ENCODE results near the gene DLL4. TPM values are rescaled to one million over a fixed set of nuclear protein-coding genes. Genes with fewer than 3 reads are reported as not detected.

DLL4 gene
- total and polyA plus RNA-seq, 10 of the 15 experiments (the other 5 are each of a cell fraction or from before 2014, with no cell fraction given), result 0.04 to 0.16 (median 0.09) TPM; not detected in 6

DNA sequence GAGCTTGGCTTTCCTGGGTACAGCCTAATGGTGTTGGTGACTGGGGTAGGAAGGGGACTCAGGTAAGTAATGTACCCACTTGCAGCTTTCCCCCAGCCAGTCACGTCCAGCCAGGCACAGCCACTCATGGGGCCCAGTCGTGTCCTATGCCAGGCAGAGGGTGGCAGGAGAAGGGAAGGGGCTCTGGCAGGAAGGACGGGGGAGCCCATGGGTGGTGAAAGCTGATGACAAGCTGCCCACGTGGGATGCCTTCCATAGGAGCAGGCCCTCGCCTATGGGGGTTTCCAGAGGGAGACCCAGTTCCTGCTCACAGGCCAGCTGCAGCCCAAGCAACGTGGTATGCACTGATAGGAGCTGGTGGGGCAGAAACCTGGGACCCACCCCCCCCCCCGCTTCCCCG is 34.9 kb downstream of the DLL4 start:
- CTCF ChIA-PET, result interaction anchor here (0.8 to 2.6 kb wide), 6 partner anchors 8 to 106 kb away, joined by 3 to 10 read pairs (median 4); partner anchors contain the start of gene CHAC1
- DNase-seq (ENCODE audit: low read depth, low spot score) (no peak), FAIRE-seq (no peak), ATAC-seq (peak; percentile 33; the same call in 1 of the 3 replicates)
- POLR2A ChIA-PET, result no interaction called here
- Histone ChIP-seq H3K27me3 (replicated peaks in 1 of 2; ENCODE audit: control insufficient read depth in 2 of 2, insufficient read depth in 2 of 2, low read length in 1 of 2) (no peaks in the 10 kb centered on the region; a peak in 1 of 4 replicates), H3K9me3 (replicated peaks; ENCODE audit: control insufficient read depth, insufficient read depth, low read length) (no peaks in the 10 kb centered on the region), H3K9ac (ENCODE audit: control insufficient read depth, insufficient read depth, low read length) (no peak overlapping the region), H2AFZ (ENCODE audit: control insufficient read depth, low read depth, low read length) (no peak overlapping the region; the same call in 1 of the 2 replicates), H3K36me3 (ENCODE audit: control insufficient read depth in 2 of 2, insufficient read depth in 2 of 2, low read length in 1 of 2) (no peaks in the 10 kb centered on the region), H3K79me2 (ENCODE audit: control insufficient read depth, insufficient read depth, low read length) (no peaks in the 10 kb centered on the region), H3K27ac (ENCODE audit: control insufficient read depth, insufficient read depth) (no peak overlapping the region), H3K4me1 (ENCODE audit: control insufficient read depth, insufficient read depth, low read length) (no peaks in the 10 kb centered on the region), H4K20me1 (ENCODE audit: control insufficient read depth, insufficient read depth) (no peaks in the 10 kb centered on the region), H3K4me3 (no peak overlapping the region), H3K4me2 (ENCODE audit: control insufficient read depth, insufficient read depth) (no peak overlapping the region)
- TF ChIP-seq GABPA (IDR thresholded peaks at IDR 0.05; ENCODE audit: low read depth) (no peak), RFX5 (IDR thresholded peaks at IDR 0.05; ENCODE audit: low read depth, low read length) (no peak), EGR1 (IDR thresholded peaks at IDR 0.05; ENCODE audit: borderline replicate concordance in 1 of 2, low read depth in 2 of 2, low read length in 2 of 2) (no peak)
- SMC1A ChIA-PET (ENCODE audit: uncharacterized antibody, unreplicated experiment), result interaction anchor here (0.7 to 1.4 kb wide), 5 partner anchors 11 to 40 kb away, joined by 3 to 6 read pairs (median 3); no protein-coding TSS in a partner anchor
- in situ Hi-C loops (cut with MboI) (no loop called here), intact Hi-C loops (cut with micrococcal nuclease; ENCODE audit: unreplicated experiment) (no loop called here)
- 17% methylated on average over 8 of the region's 8 CpGs for WGBS (ENCODE audit: insufficient coverage, insufficient replicate concordance, low lambda C conversion rate, missing lambda C conversion rate)
- RAD21 ChIA-PET (ENCODE audit: unreplicated experiment), result no interaction called here
- BruUV-seq (replicated peaks), result no TSS peak

DNA sequence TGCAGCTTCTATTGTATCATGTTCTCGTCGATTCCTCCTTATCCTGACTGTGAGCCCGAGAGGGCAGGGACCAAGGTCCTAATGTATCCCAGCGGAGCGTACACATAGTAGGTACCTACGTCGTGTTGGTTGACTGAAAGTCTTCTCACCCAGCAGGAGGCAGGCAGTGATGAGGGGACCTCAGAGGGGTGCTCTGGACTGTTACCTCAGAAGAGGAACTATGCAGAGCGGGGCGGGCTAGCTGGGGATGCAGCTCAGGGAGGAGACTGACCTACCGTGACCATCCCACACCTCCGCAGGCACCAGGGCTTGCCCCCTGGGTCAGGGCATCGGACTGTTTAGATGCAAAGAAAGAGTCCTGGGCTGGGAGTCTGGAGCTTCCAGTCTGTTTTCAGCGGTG is 35.5 kb downstream of the DLL4 start:
- intact Hi-C loops (cut with micrococcal nuclease; ENCODE audit: unreplicated experiment) (no loop called here), in situ Hi-C loops (cut with MboI) (no loop called here)
- ChIA-PET RAD21 (ENCODE audit: unreplicated experiment) (no interaction called here), POLR2A (interaction anchor here (0.6 kb wide), 1 partner anchor 424 kb away, joined by 3 read pairs; no protein-coding TSS in a partner anchor), SMC1A (ENCODE audit: uncharacterized antibody, unreplicated experiment) (interaction anchor here (1.2 to 1.4 kb wide), 4 partner anchors 11 to 58 kb away, joined by 3 to 6 read pairs (median 3); no protein-coding TSS in a partner anchor), CTCF (interaction anchor here (0.8 to 2.1 kb wide), 5 partner anchors 9 to 106 kb away, joined by 3 to 7 read pairs (median 3); partner anchors contain the start of gene CHAC1)
- no peak overlapping the region for H3K27ac ChIP-seq (ENCODE audit: control insufficient read depth, insufficient read depth)
- H3K79me2 ChIP-seq (ENCODE audit: control insufficient read depth, insufficient read depth, low read length), result no peaks in the 10 kb centered on the region
- WGBS (ENCODE audit: insufficient coverage, insufficient replicate concordance, low lambda C conversion rate, missing lambda C conversion rate), result 52% methylated on average over 13 of the region's 13 CpGs
- no peak overlapping the region for H3K4me2 ChIP-seq (ENCODE audit: control insufficient read depth, insufficient read depth)
- ATAC-seq, result peak; percentile 56
- H2AFZ ChIP-seq (ENCODE audit: control insufficient read depth, low read depth, low read length), result no peak overlapping the region
- no peaks in the 10 kb centered on the region for H3K9me3 ChIP-seq (replicated peaks; ENCODE audit: control insufficient read depth, insufficient read depth, low read length)
- H3K36me3 ChIP-seq (ENCODE audit: control insufficient read depth in 2 of 2, insufficient read depth in 2 of 2, low read length in 1 of 2), result no peaks in the 10 kb centered on the region
- no peak for FAIRE-seq
- H3K9ac ChIP-seq (ENCODE audit: control insufficient read depth, insufficient read depth, low read length), result no peak overlapping the region
- H3K4me3 ChIP-seq, result no peak overlapping the region
- no TSS peak for BruUV-seq (replicated peaks)
- H4K20me1 ChIP-seq (ENCODE audit: control insufficient read depth, insufficient read depth), result no peaks in the 10 kb centered on the region
- DNase-seq (ENCODE audit: low read depth, low spot score), result no peak
- no peaks in the 10 kb centered on the region for H3K4me1 ChIP-seq (ENCODE audit: control insufficient read depth, insufficient read depth, low read length)
- H3K27me3 ChIP-seq (replicated peaks in 1 of 2; ENCODE audit: control insufficient read depth in 2 of 2, insufficient read depth in 2 of 2, low read length in 1 of 2), result no peaks in the 10 kb centered on the region; a peak in 1 of 4 replicates
- no peak for TF ChIP-seq SIX5 (IDR thresholded peaks at IDR 0.05; ENCODE audit: low read depth, low read length, severe bottlenecking)
- no peak for TF ChIP-seq PKNOX1 (IDR thresholded peaks at IDR 0.05)
- no peak for TF ChIP-seq NFIC (IDR thresholded peaks at IDR 0.05; ENCODE audit: low read depth, low read length)
- TF ChIP-seq, protein P1, sequence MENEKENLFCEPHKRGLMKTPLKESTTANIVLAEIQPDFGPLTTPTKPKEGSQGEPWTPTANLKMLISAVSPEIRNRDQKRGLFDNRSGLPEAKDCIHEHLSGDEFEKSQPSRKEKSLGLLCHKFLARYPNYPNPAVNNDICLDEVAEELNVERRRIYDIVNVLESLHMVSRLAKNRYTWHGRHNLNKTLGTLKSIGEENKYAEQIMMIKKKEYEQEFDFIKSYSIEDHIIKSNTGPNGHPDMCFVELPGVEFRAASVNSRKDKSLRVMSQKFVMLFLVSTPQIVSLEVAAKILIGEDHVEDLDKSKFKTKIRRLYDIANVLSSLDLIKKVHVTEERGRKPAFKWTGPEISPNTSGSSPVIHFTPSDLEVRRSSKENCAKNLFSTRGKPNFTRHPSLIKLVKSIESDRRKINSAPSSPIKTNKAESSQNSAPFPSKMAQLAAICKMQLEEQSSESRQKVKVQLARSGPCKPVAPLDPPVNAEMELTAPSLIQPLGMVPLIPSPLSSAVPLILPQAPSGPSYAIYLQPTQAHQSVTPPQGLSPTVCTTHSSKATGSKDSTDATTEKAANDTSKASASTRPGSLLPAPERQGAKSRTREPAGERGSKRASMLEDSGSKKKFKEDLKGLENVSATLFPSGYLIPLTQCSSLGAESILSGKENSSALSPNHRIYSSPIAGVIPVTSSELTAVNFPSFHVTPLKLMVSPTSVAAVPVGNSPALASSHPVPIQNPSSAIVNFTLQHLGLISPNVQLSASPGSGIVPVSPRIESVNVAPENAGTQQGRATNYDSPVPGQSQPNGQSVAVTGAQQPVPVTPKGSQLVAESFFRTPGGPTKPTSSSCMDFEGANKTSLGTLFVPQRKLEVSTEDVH (IDR thresholded peaks at IDR 0.05; ENCODE audit: low read depth, partially characterized antibody), result no peak
- no peak for TF ChIP-seq CHD4 (IDR thresholded peaks at IDR 0.05)
- TF ChIP-seq EGR1 (IDR thresholded peaks at IDR 0.05; ENCODE audit: borderline replicate concordance in 1 of 2, low read depth in 2 of 2, low read length in 2 of 2), result no peak
- no peak for TF ChIP-seq SREBF1 (IDR thresholded peaks at IDR 0.05; ENCODE audit: low read length)
- TF ChIP-seq LARP7 (IDR thresholded peaks at IDR 0.05), result no peak
- TF ChIP-seq HCFC1 (IDR thresholded peaks at IDR 0.05; ENCODE audit: low read length), result no peak
- no peak for TF ChIP-seq SMARCA5 (IDR thresholded peaks at IDR 0.05)
- no peak for TF ChIP-seq SP1 (IDR thresholded peaks at IDR 0.05; ENCODE audit: low read depth, low read length)
- no peak for TF ChIP-seq IRF4 (IDR thresholded peaks at IDR 0.05; ENCODE audit: low read depth, low read length)
- TF ChIP-seq BRCA1 (IDR thresholded peaks at IDR 0.05; ENCODE audit: low read depth, low read length), result no peak

Data from GM12878 (cell line).